ENCODE results near the gene HGFAC.

DNA sequence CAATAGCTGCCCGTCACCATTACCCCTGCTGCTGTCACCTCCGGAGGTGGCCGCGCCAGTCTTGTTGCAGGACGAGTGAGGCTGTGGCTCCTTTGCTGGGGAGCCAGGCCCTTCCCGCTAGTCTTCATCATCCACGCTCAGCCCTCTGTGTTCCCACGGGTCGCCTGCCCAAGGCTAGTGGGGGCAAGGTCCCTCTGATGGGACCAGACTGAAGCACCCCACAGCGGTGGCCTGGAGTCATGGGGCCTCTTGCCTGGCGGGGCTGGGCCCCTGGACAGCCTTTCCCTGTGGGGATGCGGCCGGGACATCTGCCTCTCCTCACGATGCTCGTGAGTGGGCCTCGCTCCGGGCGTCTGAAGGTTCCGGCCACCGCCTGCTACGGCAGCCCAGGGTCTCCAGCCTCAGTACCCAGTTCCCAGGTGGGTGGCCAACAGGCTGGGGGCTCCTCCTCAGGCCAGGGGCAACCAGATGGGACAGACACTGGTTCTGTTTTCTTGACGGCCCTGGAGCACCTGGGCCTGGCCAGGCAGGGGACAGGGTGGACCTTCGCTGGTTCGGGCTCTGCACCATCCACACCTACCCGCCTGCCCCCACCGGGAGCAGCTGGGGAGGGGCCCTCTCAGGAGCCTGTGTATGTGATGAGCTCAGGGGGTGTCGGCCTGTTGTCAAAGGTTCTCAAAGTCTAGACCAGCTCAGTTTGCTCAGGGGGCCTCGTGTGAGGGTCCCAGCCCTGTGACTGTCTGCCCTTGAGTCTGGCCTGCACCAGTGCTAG, 53.6 kb downstream of the HGFAC start:
- TF ChIP-seq, protein P1, sequence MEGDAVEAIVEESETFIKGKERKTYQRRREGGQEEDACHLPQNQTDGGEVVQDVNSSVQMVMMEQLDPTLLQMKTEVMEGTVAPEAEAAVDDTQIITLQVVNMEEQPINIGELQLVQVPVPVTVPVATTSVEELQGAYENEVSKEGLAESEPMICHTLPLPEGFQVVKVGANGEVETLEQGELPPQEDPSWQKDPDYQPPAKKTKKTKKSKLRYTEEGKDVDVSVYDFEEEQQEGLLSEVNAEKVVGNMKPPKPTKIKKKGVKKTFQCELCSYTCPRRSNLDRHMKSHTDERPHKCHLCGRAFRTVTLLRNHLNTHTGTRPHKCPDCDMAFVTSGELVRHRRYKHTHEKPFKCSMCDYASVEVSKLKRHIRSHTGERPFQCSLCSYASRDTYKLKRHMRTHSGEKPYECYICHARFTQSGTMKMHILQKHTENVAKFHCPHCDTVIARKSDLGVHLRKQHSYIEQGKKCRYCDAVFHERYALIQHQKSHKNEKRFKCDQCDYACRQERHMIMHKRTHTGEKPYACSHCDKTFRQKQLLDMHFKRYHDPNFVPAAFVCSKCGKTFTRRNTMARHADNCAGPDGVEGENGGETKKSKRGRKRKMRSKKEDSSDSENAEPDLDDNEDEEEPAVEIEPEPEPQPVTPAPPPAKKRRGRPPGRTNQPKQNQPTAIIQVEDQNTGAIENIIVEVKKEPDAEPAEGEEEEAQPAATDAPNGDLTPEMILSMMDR (IDR thresholded peaks at IDR 0.05): no peak
- TF ChIP-seq POLR2A (IDR thresholded peaks at IDR 0.05) (no peak), POLR2AphosphoS5 (IDR thresholded peaks at IDR 0.05) (no peak), EP300 (IDR thresholded peaks at IDR 0.05) (no peak)

All from suprapubic skin (tissue), 4 donors.